ENCODE results near the gene ATOX1. TPM values are rescaled to one million over a fixed set of nuclear protein-coding genes. Genes with fewer than 3 reads are reported as not detected.

The ATOX1 gene
- total and polyA plus RNA-seq, 10 of the 15 experiments (the other 5 are each of a cell fraction or from before 2014, with no cell fraction given): 130 to 642 (median 245) TPM

DNA sequence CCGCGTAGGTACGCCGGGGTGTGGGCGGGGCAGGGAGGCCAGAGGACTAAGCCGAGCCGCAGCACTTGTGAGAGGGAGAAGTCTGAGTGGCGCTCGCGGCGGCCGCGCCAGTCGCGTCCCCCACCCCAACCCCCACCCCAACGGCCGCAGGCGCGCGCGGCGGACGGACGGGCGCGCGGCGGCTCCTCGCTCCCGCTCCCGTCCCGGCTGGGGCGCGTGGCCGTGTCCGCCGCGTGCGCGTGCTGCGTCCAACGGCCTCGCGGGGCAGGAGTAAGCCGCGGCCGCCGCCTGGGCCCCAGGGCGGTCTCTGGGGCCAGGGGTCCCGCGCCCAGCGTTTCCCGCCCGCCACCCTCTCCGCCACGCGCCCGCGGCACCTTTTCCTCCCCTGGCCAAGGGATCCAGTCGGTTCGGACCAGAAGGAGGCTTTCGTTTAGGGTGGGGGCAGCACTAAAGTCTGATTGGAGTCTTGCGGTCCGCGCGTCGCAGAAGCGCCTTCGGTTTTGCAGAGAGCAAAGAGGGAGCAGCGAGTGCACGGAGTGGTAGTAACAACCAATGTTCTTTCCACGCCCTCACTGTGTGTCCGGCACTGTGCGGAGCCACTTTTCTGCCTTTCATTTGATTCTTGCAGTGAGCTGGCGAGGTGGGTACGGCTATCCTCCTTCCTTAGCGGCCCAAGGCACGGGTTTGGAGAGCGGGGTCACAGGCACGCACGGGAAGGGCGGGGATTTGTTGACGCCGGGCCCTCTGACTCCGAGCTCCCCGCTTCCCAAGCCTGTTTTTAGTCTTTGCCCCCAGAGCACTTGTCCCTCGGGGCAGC is 13.8 kb upstream of the ATOX1 start (continued):
- TF ChIP-seq, protein P1, sequence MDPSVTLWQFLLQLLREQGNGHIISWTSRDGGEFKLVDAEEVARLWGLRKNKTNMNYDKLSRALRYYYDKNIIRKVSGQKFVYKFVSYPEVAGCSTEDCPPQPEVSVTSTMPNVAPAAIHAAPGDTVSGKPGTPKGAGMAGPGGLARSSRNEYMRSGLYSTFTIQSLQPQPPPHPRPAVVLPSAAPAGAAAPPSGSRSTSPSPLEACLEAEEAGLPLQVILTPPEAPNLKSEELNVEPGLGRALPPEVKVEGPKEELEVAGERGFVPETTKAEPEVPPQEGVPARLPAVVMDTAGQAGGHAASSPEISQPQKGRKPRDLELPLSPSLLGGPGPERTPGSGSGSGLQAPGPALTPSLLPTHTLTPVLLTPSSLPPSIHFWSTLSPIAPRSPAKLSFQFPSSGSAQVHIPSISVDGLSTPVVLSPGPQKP (IDR thresholded peaks at IDR 0.05; ENCODE audit: low read depth, low read length): no peak
- TF ChIP-seq, protein P2, sequence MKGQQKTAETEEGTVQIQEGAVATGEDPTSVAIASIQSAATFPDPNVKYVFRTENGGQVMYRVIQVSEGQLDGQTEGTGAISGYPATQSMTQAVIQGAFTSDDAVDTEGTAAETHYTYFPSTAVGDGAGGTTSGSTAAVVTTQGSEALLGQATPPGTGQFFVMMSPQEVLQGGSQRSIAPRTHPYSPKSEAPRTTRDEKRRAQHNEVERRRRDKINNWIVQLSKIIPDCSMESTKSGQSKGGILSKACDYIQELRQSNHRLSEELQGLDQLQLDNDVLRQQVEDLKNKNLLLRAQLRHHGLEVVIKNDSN (IDR thresholded peaks at IDR 0.05; ENCODE audit: borderline replicate concordance, extremely low read length, insufficient read depth, low read depth, low read length): no peak
- TF ChIP-seq MEF2A (IDR thresholded peaks at IDR 0.05; ENCODE audit: insufficient read depth, low read depth, low read length): no peak
- TF ChIP-seq, protein P3, sequence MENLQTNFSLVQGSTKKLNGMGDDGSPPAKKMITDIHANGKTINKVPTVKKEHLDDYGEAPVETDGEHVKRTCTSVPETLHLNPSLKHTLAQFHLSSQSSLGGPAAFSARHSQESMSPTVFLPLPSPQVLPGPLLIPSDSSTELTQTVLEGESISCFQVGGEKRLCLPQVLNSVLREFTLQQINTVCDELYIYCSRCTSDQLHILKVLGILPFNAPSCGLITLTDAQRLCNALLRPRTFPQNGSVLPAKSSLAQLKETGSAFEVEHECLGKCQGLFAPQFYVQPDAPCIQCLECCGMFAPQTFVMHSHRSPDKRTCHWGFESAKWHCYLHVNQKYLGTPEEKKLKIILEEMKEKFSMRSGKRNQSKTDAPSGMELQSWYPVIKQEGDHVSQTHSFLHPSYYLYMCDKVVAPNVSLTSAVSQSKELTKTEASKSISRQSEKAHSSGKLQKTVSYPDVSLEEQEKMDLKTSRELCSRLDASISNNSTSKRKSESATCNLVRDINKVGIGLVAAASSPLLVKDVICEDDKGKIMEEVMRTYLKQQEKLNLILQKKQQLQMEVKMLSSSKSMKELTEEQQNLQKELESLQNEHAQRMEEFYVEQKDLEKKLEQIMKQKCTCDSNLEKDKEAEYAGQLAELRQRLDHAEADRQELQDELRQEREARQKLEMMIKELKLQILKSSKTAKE (IDR thresholded peaks at IDR 0.05; ENCODE audit: low read depth, poor library complexity, severe bottlenecking): no peak
- TF ChIP-seq IKZF1 (conservative IDR thresholded peaks at IDR 0.05): peak; percentile 28; the same call in 1 of the 2 replicates
- TF ChIP-seq, protein P4, sequence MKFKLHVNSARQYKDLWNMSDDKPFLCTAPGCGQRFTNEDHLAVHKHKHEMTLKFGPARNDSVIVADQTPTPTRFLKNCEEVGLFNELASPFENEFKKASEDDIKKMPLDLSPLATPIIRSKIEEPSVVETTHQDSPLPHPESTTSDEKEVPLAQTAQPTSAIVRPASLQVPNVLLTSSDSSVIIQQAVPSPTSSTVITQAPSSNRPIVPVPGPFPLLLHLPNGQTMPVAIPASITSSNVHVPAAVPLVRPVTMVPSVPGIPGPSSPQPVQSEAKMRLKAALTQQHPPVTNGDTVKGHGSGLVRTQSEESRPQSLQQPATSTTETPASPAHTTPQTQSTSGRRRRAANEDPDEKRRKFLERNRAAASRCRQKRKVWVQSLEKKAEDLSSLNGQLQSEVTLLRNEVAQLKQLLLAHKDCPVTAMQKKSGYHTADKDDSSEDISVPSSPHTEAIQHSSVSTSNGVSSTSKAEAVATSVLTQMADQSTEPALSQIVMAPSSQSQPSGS (IDR thresholded peaks at IDR 0.05; ENCODE audit: low read length): no peak
- TF ChIP-seq POU2F2 (IDR thresholded peaks at IDR 0.05; ENCODE audit: borderline replicate concordance, low read depth, low read length): no peak
- no peak for TF ChIP-seq CHD1 (IDR thresholded peaks at IDR 0.05; ENCODE audit: low read depth, low read length)
- TF ChIP-seq, protein P5, sequence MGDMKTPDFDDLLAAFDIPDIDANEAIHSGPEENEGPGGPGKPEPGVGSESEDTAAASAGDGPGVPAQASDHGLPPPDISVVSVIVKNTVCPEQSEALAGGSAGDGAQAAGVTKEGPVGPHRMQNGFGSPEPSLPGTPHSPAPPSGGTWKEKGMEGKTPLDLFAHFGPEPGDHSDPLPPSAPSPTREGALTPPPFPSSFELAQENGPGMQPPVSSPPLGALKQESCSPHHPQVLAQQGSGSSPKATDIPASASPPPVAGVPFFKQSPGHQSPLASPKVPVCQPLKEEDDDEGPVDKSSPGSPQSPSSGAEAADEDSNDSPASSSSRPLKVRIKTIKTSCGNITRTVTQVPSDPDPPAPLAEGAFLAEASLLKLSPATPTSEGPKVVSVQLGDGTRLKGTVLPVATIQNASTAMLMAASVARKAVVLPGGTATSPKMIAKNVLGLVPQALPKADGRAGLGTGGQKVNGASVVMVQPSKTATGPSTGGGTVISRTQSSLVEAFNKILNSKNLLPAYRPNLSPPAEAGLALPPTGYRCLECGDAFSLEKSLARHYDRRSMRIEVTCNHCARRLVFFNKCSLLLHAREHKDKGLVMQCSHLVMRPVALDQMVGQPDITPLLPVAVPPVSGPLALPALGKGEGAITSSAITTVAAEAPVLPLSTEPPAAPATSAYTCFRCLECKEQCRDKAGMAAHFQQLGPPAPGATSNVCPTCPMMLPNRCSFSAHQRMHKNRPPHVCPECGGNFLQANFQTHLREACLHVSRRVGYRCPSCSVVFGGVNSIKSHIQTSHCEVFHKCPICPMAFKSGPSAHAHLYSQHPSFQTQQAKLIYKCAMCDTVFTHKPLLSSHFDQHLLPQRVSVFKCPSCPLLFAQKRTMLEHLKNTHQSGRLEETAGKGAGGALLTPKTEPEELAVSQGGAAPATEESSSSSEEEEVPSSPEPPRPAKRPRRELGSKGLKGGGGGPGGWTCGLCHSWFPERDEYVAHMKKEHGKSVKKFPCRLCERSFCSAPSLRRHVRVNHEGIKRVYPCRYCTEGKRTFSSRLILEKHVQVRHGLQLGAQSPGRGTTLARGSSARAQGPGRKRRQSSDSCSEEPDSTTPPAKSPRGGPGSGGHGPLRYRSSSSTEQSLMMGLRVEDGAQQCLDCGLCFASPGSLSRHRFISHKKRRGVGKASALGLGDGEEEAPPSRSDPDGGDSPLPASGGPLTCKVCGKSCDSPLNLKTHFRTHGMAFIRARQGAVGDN (IDR thresholded peaks at IDR 0.05): 0 out of 2 replicates have a peak, but pooled peaks have one; percentile 71
- TF ChIP-seq BHLHE40 (IDR thresholded peaks at IDR 0.05; ENCODE audit: borderline replicate concordance in 1 of 2, low read depth in 2 of 2, low read length in 1 of 2): 0 out of 4 replicates have a peak, but pooled peaks of 1 of the 2 experiments have one; percentile 13
- no peak for TF ChIP-seq RELA (IDR thresholded peaks at IDR 0.05; ENCODE audit: borderline replicate concordance, partially characterized antibody)
- no peak for TF ChIP-seq PAX8 (IDR thresholded peaks at IDR 0.05)
- no peak for TF ChIP-seq SREBF2 (IDR thresholded peaks at IDR 0.05; ENCODE audit: low read length)
- TF ChIP-seq GABPA (IDR thresholded peaks at IDR 0.05; ENCODE audit: low read depth): no peak
- no peak for TF ChIP-seq TARDBP (IDR thresholded peaks at IDR 0.05; ENCODE audit: borderline replicate concordance)
- TF ChIP-seq BACH1 (IDR thresholded peaks at IDR 0.05; ENCODE audit: borderline replicate concordance): peak; percentile 77
- TF ChIP-seq ZNF24 (IDR thresholded peaks at IDR 0.05): no peak
